A673 (cell line): ENCODE measurements around the gene PACS1. TPM values are rescaled to one million over a fixed set of nuclear protein-coding genes. Genes with fewer than 3 reads are reported as not detected.
A peak's percentile ranks its signal among the peaks of the same experiment; 100 is the strongest.

ENCODE experiments used
- BruUV-seq: library from RNA; stranded (reverse); fragments of 400-500 nt; replicated peaks from 2 replicates; lab custom pipeline; 2021; lab: Mats Ljungman, UMichigan
- CTCF ChIA-PET: fragments of 300-600 bp; sonication (Branson Sonifier 250); formaldehyde crosslinking; loops from one replicate; lab custom pipeline; 2022; ENCODE audit warnings: antibody characterized with exemption; lab: Charles Lee
- POLR2A ChIA-PET: fragments of 300-600 bp; sonication (Branson Sonifier 250); formaldehyde crosslinking; loops from one replicate; lab custom pipeline; 2022; ENCODE audit warnings: antibody characterized with exemption; ENCODE audit not compliant: low non-redundant PET; lab: Charles Lee
- DNase-seq: peaks from one replicate; pipeline ENCODE4 v3.0.0-alpha.2; 2015; ENCODE audit warnings: low spot score
- H3K27ac ChIP-seq: fragments of 200-600 bp; sonication (generic); 2 replicates; pipeline ENCODE4 v1.5.1; 2016; ENCODE audit warnings: mixed run types, low read depth, mild to moderate bottlenecking, mixed read lengths, antibody characterized with exemption, low read length; ENCODE audit not compliant: poor library complexity, severe bottlenecking
- H3K27me3 ChIP-seq: fragments of 200-600 bp; sonication (generic); replicated peaks from 2 replicates; pipeline ENCODE4 v1.6.1; 2017; ENCODE audit warnings: mixed run types, low read depth, mild to moderate bottlenecking, mixed read lengths, antibody characterized with exemption, low read length; ENCODE audit not compliant: insufficient read depth, poor library complexity
- H3K36me3 ChIP-seq: fragments of 200-600 bp; sonication (generic); 2 replicates; pipeline ENCODE4 v1.6.1; 2016; ENCODE audit warnings: mixed run types, mild to moderate bottlenecking, mixed read lengths, antibody characterized with exemption, low read length; ENCODE audit not compliant: insufficient read depth, poor library complexity, severe bottlenecking
- H3K4me1 ChIP-seq: fragments of 200-600 bp; sonication (generic); 2 replicates; pipeline ENCODE4 v1.6.1; 2017; ENCODE audit warnings: mixed run types, mild to moderate bottlenecking, mixed read lengths, antibody characterized with exemption, low read length; ENCODE audit not compliant: insufficient read depth, poor library complexity, severe bottlenecking
- H3K4me3 ChIP-seq: fragments of 200-600 bp; sonication (generic); 2 replicates; pipeline ENCODE4 v1.5.1; 2016; ENCODE audit warnings: low read depth, mixed run types, mild to moderate bottlenecking, mixed read lengths, low read length; ENCODE audit not compliant: poor library complexity, severe bottlenecking
- H3K9me3 ChIP-seq: fragments of 200-600 bp; sonication (generic); 2 replicates; pipeline ENCODE4 v1.6.1; 2016; ENCODE audit warnings: mixed run types, low read depth, mild to moderate bottlenecking, mixed read lengths, antibody characterized with exemption, low read length; ENCODE audit not compliant: poor library complexity, severe bottlenecking
- EZH2 ChIP-seq: fragments of 200-600 bp; sonication (generic); IDR thresholded peaks from 2 replicates; pipeline ENCODE4 v1.6.1; 2017; ENCODE audit warnings: borderline replicate concordance, low read depth, mild to moderate bottlenecking, mixed read lengths, antibody characterized with exemption, low read length; ENCODE audit not compliant: poor library complexity, severe bottlenecking
- intact Hi-C: fragments of 100-400 bp; cut with micrococcal nuclease; formaldehyde crosslinking; loops from one replicate; pipeline ENCODE4 v1.10.0; 2022; ENCODE audit not compliant: unreplicated experiment
- total RNA-seq: library from RNA; stranded (reverse); gene quantifications from 2 replicates; pipeline ENCODE4 v1.2.3, GENCODE V29; 2021
- TF ChIP-seq, protein P1 (sequence below): fragments of 300-800, 200-600 bp; sonication (generic); conservative IDR thresholded peaks from 2 replicates; pipeline ENCODE4 v1.5.1; 2017; ENCODE audit warnings: low read depth, mild to moderate bottlenecking, antibody characterized with exemption, low read length, moderate library complexity, mixed read lengths

Gene PACS1
- total RNA-seq, 1 experiment from 2014 or later: 75.7 TPM

- intact Hi-C loops: no loop called here
- Histone ChIP-seq H3K36me3 (no peaks in the 10 kb centered on the region), H3K4me3 (peak overlapping the region; percentile 77), H3K27ac (peak overlapping the region; percentile 91), H3K9me3 (no peaks in the 10 kb centered on the region), H3K4me1 (peaks cover 19% of the 10 kb centered on the region), H3K27me3 (no peaks in the 10 kb centered on the region)
- POLR2A ChIA-PET: interaction anchor here (0.6 to 1.2 kb wide), 2 partner anchors 23 to 166 kb away, joined by 5 to 13 read pairs; no protein-coding TSS in a partner anchor
- BruUV-seq: TSS peak; percentile 89
- CTCF ChIA-PET: interaction anchor here (1.1 to 1.2 kb wide), 2 partner anchors 22 to 28 kb away, joined by 3 read pairs; no protein-coding TSS in a partner anchor
- TF ChIP-seq, protein P1, sequence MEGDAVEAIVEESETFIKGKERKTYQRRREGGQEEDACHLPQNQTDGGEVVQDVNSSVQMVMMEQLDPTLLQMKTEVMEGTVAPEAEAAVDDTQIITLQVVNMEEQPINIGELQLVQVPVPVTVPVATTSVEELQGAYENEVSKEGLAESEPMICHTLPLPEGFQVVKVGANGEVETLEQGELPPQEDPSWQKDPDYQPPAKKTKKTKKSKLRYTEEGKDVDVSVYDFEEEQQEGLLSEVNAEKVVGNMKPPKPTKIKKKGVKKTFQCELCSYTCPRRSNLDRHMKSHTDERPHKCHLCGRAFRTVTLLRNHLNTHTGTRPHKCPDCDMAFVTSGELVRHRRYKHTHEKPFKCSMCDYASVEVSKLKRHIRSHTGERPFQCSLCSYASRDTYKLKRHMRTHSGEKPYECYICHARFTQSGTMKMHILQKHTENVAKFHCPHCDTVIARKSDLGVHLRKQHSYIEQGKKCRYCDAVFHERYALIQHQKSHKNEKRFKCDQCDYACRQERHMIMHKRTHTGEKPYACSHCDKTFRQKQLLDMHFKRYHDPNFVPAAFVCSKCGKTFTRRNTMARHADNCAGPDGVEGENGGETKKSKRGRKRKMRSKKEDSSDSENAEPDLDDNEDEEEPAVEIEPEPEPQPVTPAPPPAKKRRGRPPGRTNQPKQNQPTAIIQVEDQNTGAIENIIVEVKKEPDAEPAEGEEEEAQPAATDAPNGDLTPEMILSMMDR: no peak
- no peak for TF ChIP-seq EZH2
- DNase-seq: peak; percentile 92
Observed at GRCh38 chr11:66289548-66290329, 219.7 kb downstream of the PACS1 start.

DNA sequence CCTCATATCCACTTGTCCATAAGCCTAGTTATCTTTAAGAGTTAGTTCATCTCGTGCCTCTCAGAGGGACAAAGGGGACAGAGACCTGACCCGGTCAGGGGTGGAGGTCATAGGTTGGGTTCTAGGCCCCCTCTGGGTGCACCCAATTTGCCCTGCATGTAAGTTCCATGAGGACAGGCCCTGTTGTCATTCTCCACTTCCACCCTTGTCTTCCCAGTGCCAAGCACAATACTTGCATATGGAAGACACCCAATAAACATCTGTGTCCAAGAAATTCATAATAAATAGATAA, 220.2 kb downstream of the PACS1 start:
- peaks cover 19% of the 10 kb centered on the region for H3K4me1 ChIP-seq
- no peaks in the 10 kb centered on the region for H3K9me3 ChIP-seq
- H3K27me3 ChIP-seq: no peaks in the 10 kb centered on the region
- H3K4me3 ChIP-seq: peak overlapping the region; percentile 77
- POLR2A ChIA-PET: no interaction called here
- no peak for DNase-seq
- no peaks in the 10 kb centered on the region for H3K36me3 ChIP-seq
- CTCF ChIA-PET: no interaction called here
- BruUV-seq: no TSS peak
- no peak for TF ChIP-seq EZH2
- TF ChIP-seq, protein P1: no peak
- intact Hi-C loops: no loop called here
- no peak overlapping the region for H3K27ac ChIP-seq

- H3K36me3 ChIP-seq: no peaks in the 10 kb centered on the region
- H3K27ac ChIP-seq: no peak overlapping the region
- TF ChIP-seq, protein P1: no peak
- no peak for TF ChIP-seq EZH2
- intact Hi-C loops: no loop called here
- DNase-seq: no peak
- ChIA-PET POLR2A (no interaction called here), CTCF (interaction anchor here (0.6 kb wide), 2 partner anchors 37 to 83 kb away, joined by 3 to 5 read pairs; no protein-coding TSS in a partner anchor)
- peaks cover 19% of the 10 kb centered on the region for H3K4me1 ChIP-seq
- H3K27me3 ChIP-seq: no peaks in the 10 kb centered on the region
- no peaks in the 10 kb centered on the region for H3K9me3 ChIP-seq
- BruUV-seq: no TSS peak
- peak overlapping the region; percentile 57 for H3K4me3 ChIP-seq
Observed at GRCh38 chr11:66291303-66291705, 221.2 kb downstream of the PACS1 start.
